HCT116 (cell line): ENCODE results near the gene OLFML1. TPM values are rescaled to one million over a fixed set of nuclear protein-coding genes. Genes with fewer than 3 reads are reported as not detected.

Source experiments
- ATAC-seq: fragments of 200-7000 bp; cut with Tn5 transposase; 2 replicates; pipeline ENCODE4 v1.9.1; 2020; ENCODE audit warnings: mild to moderate bottlenecking, moderate library complexity
- BruUV-seq: library from RNA; stranded (reverse); fragments of 400-500 nt; replicated peaks from 2 replicates; lab custom pipeline; 2021; lab: Mats Ljungman, UMichigan
- CTCF ChIA-PET: fragments of 300-600 bp; sonication (Branson Sonifier 250); formaldehyde crosslinking; loops from one replicate; lab custom pipeline; 2021; ENCODE audit warnings: antibody characterized with exemption; lab: Charles Lee
- POLR2A ChIA-PET: fragments of 300-600, 350-600 bp; sonication (Branson Sonifier 250); formaldehyde crosslinking; loops from one replicate; lab custom pipeline; 2021; ENCODE audit warnings: antibody characterized with exemption; lab: Charles Lee
- RAD21 ChIA-PET, 2 experiments: fragments of 300-600 bp; sonication (Branson Sonifier 250); formaldehyde crosslinking; loops; one replicate each; lab custom pipeline; 2023; ENCODE audit warnings: low total read pairs in 2 of 2; ENCODE audit not compliant: uncharacterized antibody in 2 of 2, unreplicated experiment in 2 of 2, low non-redundant PET in 1 of 2; lab: Charles Lee
- DNase-seq: peaks from one replicate; pipeline ENCODE4 v3.0.0-alpha.2; 2010; ENCODE audit warnings: low read depth, low spot score
- H2AFZ ChIP-seq: fragments of 200-600 bp; shearing (Covaris generic), sonication (generic); 2 replicates; pipeline ENCODE4 v1.6.1; 2017; ENCODE audit warnings: low read depth, mixed run types, mixed read lengths, antibody characterized with exemption, low read length; ENCODE audit not compliant: poor library complexity, severe bottlenecking
- H3K27ac ChIP-seq: 2 replicates; pipeline ENCODE4 v1.5.1; 2012; ENCODE audit warnings: low read depth, low read length
- H3K27me3 ChIP-seq: fragments of 200-600 bp; sonication (generic); 2 replicates; pipeline ENCODE4 v1.6.1; 2016; ENCODE audit warnings: mixed run types, low read length, mixed read lengths; ENCODE audit not compliant: insufficient read depth
- H3K36me3 ChIP-seq, 2 experiments: fragments of 200-500 bp in 1 of 2; fragments of 200-600 bp in 1 of 2; sonication (Bioruptor generic) in 1 of 2; sonication (generic) in 1 of 2; 2 replicates each; pipeline versions ENCODE4 v1.5.1 to v1.6.1; 2014 to 2016; ENCODE audit warnings: low read length in 2 of 2, inconsistent platforms in 1 of 2, mixed read lengths in 1 of 2, mixed run types in 1 of 2; ENCODE audit not compliant: insufficient read depth in 2 of 2, control insufficient read depth in 1 of 2
- H3K4me1 ChIP-seq, 2 experiments: fragments of 200-600 bp in 1 of 2; sonication (generic) in 1 of 2; 2 replicates each; pipeline versions ENCODE4 v1.5.1 to v1.6.1; 2012 to 2017; ENCODE audit warnings: low read length in 2 of 2, inconsistent platforms in 1 of 2, mild to moderate bottlenecking in 1 of 2, mixed read lengths in 1 of 2, mixed run types in 1 of 2, moderate library complexity in 1 of 2; ENCODE audit not compliant: insufficient read depth in 2 of 2, control insufficient read depth in 1 of 2
- H3K4me2 ChIP-seq: fragments of 200-600 bp; sonication (generic); 2 replicates; pipeline ENCODE4 v1.6.1; 2017; ENCODE audit warnings: mixed run types, low read length, mixed read lengths
- H3K4me3 ChIP-seq, 2 experiments: fragments of 200-600 bp in 1 of 2; sonication (generic) in 1 of 2; replicated peaks in 1 of 2; 2 replicates each; pipeline ENCODE4 v1.5.1; 2011 to 2016; ENCODE audit warnings: low read length in 2 of 2, control low read depth in 1 of 2, low read depth in 1 of 2, mild to moderate bottlenecking in 1 of 2, mixed read lengths in 1 of 2, mixed run types in 1 of 2
- H3K79me2 ChIP-seq: fragments of 200-600 bp; sonication (generic); 2 replicates; pipeline ENCODE4 v1.6.1; 2017; ENCODE audit warnings: mild to moderate bottlenecking, mixed run types, low read length, moderate library complexity, mixed read lengths; ENCODE audit not compliant: insufficient read depth
- H3K9ac ChIP-seq: fragments of 200-600 bp; sonication (generic); 2 replicates; pipeline ENCODE4 v1.6.1; 2016; ENCODE audit warnings: low read length, mixed read lengths
- H3K9me2 ChIP-seq: fragments of 200-600 bp; sonication (generic), shearing (Covaris generic); 2 replicates; pipeline ENCODE4 v1.6.1; 2017; ENCODE audit warnings: mixed run types, mild to moderate bottlenecking, moderate library complexity; ENCODE audit not compliant: insufficient read depth
- H3K9me3 ChIP-seq, 2 experiments: fragments of 200-500 bp in 1 of 2; fragments of 200-600 bp in 1 of 2; sonication (Bioruptor generic) in 1 of 2; sonication (generic) in 1 of 2; 2 replicates each; pipeline ENCODE4 v1.6.1; 2014 to 2017; ENCODE audit warnings: low read length in 2 of 2, mixed read lengths in 2 of 2, inconsistent platforms in 1 of 2, low read depth in 1 of 2, mild to moderate bottlenecking in 1 of 2, mixed run types in 1 of 2, moderate library complexity in 1 of 2; ENCODE audit not compliant: control insufficient read depth in 1 of 2, insufficient read depth in 1 of 2
- H4K20me1 ChIP-seq: fragments of 200-600 bp; sonication (generic), shearing (Covaris generic); 2 replicates; pipeline ENCODE4 v1.6.1; 2017; ENCODE audit warnings: mixed run types, mild to moderate bottlenecking, moderate library complexity; ENCODE audit not compliant: insufficient read depth
- CBX3 ChIP-seq: IDR thresholded peaks from 2 replicates; pipeline ENCODE4 v1.6.1; 2012; ENCODE audit warnings: low read depth
- CEBPB ChIP-seq: IDR thresholded peaks from 2 replicates; pipeline ENCODE4 v1.6.1; 2012; ENCODE audit warnings: low read depth
- CTCF ChIP-seq, 3 experiments: fragments of 200-600 bp in 1 of 3; sonication (generic) in 1 of 3; IDR thresholded peaks in 2 of 3; conservative IDR thresholded peaks in 1 of 3; 2 replicates each; pipeline ENCODE4 v1.5.1; 2012 to 2017; ENCODE audit warnings: low read depth in 2 of 3, low read length in 2 of 3, antibody characterized with exemption in 1 of 3, borderline replicate concordance in 1 of 3, control low read depth in 1 of 3, mild to moderate bottlenecking in 1 of 3, mixed read lengths in 1 of 3, mixed run types in 1 of 3, moderate library complexity in 1 of 3; ENCODE audit not compliant: insufficient read depth in 1 of 3
- EGR1 ChIP-seq: IDR thresholded peaks from 2 replicates; pipeline ENCODE4 v1.6.1; 2012; ENCODE audit warnings: low read depth
- ELF1 ChIP-seq: IDR thresholded peaks from 2 replicates; pipeline ENCODE4 v1.6.1; 2012; ENCODE audit warnings: low read depth, borderline replicate concordance
- EZH2 ChIP-seq: fragments of 200-600 bp; sonication (generic); IDR thresholded peaks from 2 replicates; pipeline ENCODE4 v1.6.1; 2017; ENCODE audit warnings: antibody characterized with exemption, mixed run types
- EZH2phosphoT487 ChIP-seq: fragments of 200-600 bp; IDR thresholded peaks from 2 replicates; pipeline ENCODE4 v1.6.1; 2018; ENCODE audit warnings: antibody characterized with exemption, borderline replicate concordance
- FOSL1 ChIP-seq: IDR thresholded peaks from 2 replicates; pipeline ENCODE4 v1.6.1; 2012; ENCODE audit warnings: low read depth
- JUND ChIP-seq: IDR thresholded peaks from 2 replicates; pipeline ENCODE4 v1.6.1; 2012
- MAX ChIP-seq: IDR thresholded peaks from 2 replicates; pipeline ENCODE4 v1.6.1; 2012
- POLR2A ChIP-seq: IDR thresholded peaks from 2 replicates; pipeline ENCODE4 v1.7.0; 2011; ENCODE audit warnings: borderline replicate concordance; ENCODE audit not compliant: insufficient read depth, insufficient read length; ENCODE audit errors: extremely low read depth
- RAD21 ChIP-seq: IDR thresholded peaks from 2 replicates; pipeline ENCODE4 v1.6.1; 2012; ENCODE audit warnings: low read depth, mild to moderate bottlenecking
- SRF ChIP-seq: IDR thresholded peaks from 2 replicates; pipeline ENCODE4 v1.6.1; 2012; ENCODE audit warnings: low read depth
- YY1 ChIP-seq: IDR thresholded peaks from 2 replicates; pipeline ENCODE4 v1.6.1; 2011; ENCODE audit warnings: low read length, low read depth, moderate library complexity, mild to moderate bottlenecking; ENCODE audit not compliant: insufficient replicate concordance; ENCODE audit errors: extremely low read depth
- ZBTB33 ChIP-seq: IDR thresholded peaks from 2 replicates; pipeline ENCODE4 v1.6.1; 2011; ENCODE audit warnings: mild to moderate bottlenecking, low read length, moderate library complexity; ENCODE audit not compliant: insufficient replicate concordance; ENCODE audit errors: extremely low read depth
- ZFX ChIP-seq: fragments of 450-650 bp; IDR thresholded peaks from 2 replicates; pipeline ENCODE4 v1.6.1; 2017
- intact Hi-C: fragments of 100-400 bp; cut with micrococcal nuclease; formaldehyde crosslinking; loops from 2 replicates; pipeline ENCODE4 v1.10.0; 2022
- total RNA-seq: library from RNA; stranded (reverse); gene quantifications from one replicate; pipeline ENCODE4 v1.2.1, GENCODE V29; 2021; ENCODE audit not compliant: unreplicated experiment
- TF ChIP-seq, protein P1 (sequence below): IDR thresholded peaks from 2 replicates; pipeline ENCODE4 v1.6.1; 2012; ENCODE audit warnings: low read depth

OLFML1 gene
- total RNA-seq, 1 experiment from 2014 or later: not detected

DNA sequence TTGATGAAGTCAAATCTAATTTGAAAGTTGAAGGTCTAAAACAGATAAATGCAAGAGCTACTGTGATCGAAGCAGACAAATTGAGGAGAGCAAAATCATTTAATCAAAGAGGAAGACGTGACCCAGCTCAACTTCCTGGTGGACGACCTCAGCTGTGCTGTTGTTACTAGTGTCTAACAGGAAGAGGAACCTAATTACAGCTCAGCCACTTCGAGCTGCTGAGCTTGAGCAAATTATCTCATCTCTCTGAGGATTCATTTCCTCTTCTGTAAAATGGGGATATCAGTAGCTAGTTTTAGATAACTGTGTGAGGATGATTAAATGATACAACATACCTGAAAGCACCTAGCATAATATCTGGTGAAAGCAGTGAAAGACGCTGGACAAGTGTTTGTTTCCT, 48.6 kb upstream of the OLFML1 start:
- POLR2A ChIA-PET: no interaction called here
- RAD21 ChIA-PET: no interaction called here
- TF ChIP-seq EZH2: no peak
- no peak for TF ChIP-seq ZBTB33
- TF ChIP-seq EGR1: no peak
- TF ChIP-seq CTCF (IDR thresholded peaks at IDR 0.05 in 2 of 3, conservative IDR thresholded peaks at IDR 0.05 in 1 of 3; ENCODE audit: borderline replicate concordance in 1 of 3, insufficient read depth in 1 of 3, low read depth in 2 of 3, low read length in 2 of 3): no peak
- TF ChIP-seq RAD21: no peak
- no peak for TF ChIP-seq CBX3
- TF ChIP-seq, protein P1, sequence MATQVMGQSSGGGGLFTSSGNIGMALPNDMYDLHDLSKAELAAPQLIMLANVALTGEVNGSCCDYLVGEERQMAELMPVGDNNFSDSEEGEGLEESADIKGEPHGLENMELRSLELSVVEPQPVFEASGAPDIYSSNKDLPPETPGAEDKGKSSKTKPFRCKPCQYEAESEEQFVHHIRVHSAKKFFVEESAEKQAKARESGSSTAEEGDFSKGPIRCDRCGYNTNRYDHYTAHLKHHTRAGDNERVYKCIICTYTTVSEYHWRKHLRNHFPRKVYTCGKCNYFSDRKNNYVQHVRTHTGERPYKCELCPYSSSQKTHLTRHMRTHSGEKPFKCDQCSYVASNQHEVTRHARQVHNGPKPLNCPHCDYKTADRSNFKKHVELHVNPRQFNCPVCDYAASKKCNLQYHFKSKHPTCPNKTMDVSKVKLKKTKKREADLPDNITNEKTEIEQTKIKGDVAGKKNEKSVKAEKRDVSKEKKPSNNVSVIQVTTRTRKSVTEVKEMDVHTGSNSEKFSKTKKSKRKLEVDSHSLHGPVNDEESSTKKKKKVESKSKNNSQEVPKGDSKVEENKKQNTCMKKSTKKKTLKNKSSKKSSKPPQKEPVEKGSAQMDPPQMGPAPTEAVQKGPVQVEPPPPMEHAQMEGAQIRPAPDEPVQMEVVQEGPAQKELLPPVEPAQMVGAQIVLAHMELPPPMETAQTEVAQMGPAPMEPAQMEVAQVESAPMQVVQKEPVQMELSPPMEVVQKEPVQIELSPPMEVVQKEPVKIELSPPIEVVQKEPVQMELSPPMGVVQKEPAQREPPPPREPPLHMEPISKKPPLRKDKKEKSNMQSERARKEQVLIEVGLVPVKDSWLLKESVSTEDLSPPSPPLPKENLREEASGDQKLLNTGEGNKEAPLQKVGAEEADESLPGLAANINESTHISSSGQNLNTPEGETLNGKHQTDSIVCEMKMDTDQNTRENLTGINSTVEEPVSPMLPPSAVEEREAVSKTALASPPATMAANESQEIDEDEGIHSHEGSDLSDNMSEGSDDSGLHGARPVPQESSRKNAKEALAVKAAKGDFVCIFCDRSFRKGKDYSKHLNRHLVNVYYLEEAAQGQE: no peak
- no peak for TF ChIP-seq YY1
- no peak for TF ChIP-seq CEBPB
- TF ChIP-seq MAX: no peak
- TF ChIP-seq ELF1: no peak
- TF ChIP-seq EZH2phosphoT487: no peak
- no peak for TF ChIP-seq POLR2A
- no peak for TF ChIP-seq JUND
- TF ChIP-seq FOSL1: no peak
- TF ChIP-seq ZFX: no peak
- TF ChIP-seq SRF: no peak
- Histone ChIP-seq H3K79me2 (no peaks in the 10 kb centered on the region), H3K4me2 (no peak overlapping the region), H4K20me1 (no peaks in the 10 kb centered on the region), H3K9ac (no peak overlapping the region), H3K36me3 (no peaks in the 10 kb centered on the region), H3K4me3 (no peak overlapping the region), H3K9me2 (no peaks in the 10 kb centered on the region), H2AFZ (no peak overlapping the region), H3K4me1 (no peaks in the 10 kb centered on the region), H3K27ac (no peak overlapping the region), H3K9me3 (no peaks in the 10 kb centered on the region), H3K27me3 (peaks cover 47% of the 10 kb centered on the region)
- no peak for DNase-seq
- CTCF ChIA-PET: no interaction called here
- BruUV-seq: no TSS peak
- no peak for ATAC-seq
- intact Hi-C loops: no loop called here
